Measurements from ENCODE around the gene TXNIP. TPM values are rescaled to one million over a fixed set of nuclear protein-coding genes. Genes with fewer than 3 reads are reported as not detected.

Gene TXNIP
- total RNA-seq, 1 donor from 2014 or later: 446 TPM

DNA sequence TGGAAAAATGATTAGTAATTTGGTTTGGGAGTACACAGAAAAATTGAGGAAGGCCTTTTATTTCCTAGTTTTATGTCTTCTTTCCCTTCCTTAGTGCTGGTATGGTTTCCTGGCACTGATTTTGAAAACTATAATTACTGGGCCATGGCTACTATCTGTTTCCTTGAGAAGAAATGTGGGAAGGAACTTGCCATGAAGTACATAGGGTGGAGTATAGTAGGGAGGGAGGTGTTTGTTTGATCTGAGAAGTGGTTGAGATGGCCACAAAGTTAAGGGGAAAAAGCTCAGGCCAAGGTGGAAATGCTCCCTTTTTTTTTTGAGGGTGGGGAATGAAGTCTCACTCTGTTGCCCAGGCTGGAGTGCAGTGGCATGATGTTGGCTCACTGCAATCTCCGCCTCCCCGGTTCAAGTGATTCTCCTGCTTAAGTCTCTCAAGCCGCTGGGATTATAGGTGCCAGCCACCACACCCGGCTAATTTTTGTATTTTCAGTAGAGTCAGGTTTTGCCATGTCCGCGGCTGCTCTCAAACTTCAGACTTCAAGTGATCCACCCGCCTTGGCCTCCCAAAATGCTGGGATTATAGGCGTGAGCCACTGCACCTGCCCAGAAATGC is 13.9 kb upstream of the TXNIP start:
- no peak for DNase-seq (ENCODE audit: low spot score)

DNA sequence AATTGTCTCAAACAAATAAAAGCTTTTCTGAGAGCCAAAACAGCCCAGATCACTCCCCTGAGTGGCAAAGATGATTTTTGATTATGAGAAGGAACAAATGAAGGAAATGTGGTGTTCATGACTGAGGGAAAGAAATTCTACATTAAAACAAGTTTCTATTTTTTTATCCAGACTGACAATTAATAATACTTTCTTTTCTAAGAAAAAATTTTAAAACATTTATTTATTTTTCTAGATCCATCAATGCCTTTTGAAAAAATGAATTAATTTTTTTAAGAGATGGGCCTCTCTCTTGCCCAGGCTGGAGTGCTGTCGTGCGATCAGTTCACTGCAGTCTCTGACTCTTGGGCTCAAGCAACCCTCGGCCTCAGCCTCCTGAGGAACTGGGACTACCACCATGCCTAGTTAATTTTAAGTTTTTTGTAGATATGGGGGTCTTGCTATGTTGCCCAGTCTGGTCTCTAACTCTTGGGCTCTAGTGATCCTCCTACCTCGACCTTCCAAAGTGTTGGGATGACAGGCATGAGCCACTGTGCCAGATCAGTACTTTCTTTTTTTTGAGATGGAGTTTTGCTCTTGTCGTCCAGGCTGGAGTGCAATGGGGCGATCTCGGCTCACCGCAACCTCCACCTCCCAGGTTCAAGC is 11.2 kb upstream of the TXNIP start:
- DNase-seq (ENCODE audit: low spot score): no peak

DNA sequence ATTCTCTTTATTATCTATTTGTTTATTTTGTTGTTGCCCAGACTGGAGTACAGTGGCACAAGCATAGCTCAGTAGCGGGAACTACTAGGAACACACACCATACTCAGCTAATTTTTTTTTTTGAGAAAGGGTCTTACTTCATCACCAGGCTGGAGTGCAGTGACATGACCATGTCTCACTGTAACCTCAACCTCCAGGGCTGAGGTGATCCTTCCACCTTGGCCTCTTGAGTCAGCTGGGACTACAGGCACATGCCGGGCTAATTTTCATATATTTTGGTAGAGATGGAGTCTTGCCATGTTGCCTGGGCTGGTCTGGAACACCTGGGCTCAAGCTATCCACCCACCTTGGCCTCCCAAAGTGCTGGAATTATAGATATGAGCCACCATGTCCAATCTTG is 5.3 kb upstream of the TXNIP start:
- no peak for DNase-seq (ENCODE audit: low spot score)

DNA sequence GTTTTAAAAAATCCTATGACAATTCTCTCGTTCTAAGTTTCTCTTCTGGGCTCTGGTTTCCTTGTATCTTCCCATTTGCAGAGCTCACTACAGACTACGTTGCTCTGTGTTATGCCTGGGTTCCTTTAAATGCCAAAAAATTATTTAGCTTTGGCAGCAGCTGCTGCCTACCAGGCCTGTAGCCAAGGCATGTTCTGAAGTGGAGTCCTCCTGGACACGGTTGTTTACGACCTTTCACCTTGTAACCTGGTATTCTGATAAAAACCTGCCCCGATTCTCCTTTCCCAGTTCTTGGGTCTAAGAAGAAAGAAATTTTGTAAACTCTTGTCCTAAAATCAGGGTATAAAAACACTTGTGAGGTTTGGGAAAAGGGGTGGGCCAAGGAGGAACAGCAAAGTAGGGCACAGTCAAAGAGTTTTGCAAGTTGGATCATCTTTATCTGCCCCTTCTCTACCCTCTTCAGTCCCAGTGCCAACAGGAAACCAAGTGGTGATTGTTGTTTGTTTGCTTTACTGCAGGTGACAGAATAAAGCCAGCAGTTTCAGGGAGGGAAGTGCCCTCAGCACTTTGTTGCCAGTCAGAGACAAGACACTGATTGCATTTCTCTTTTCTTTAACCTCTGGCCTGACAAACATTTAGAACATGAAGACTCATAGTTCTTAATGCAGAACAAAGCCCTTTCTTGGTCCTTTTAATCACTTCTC is 3.1 kb upstream of the TXNIP start:
- no peak for DNase-seq (ENCODE audit: low spot score)

DNA sequence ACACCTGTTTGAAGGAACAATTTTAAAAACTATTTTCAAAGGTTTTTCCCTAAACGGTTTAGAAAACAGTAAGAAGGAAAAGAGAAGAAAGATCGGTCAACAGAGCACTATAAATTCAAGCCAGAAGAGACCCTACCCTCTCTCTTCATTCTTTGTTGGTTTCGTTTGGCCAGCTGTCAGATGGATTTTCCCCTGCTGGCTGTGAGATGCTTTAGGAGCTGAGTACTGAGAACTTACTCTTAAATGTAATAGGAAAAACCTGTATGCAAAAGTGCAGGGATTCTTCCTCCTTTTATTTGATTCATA is 1.3 kb upstream of the TXNIP start:
- DNase-seq (ENCODE audit: low spot score): no peak

DNA sequence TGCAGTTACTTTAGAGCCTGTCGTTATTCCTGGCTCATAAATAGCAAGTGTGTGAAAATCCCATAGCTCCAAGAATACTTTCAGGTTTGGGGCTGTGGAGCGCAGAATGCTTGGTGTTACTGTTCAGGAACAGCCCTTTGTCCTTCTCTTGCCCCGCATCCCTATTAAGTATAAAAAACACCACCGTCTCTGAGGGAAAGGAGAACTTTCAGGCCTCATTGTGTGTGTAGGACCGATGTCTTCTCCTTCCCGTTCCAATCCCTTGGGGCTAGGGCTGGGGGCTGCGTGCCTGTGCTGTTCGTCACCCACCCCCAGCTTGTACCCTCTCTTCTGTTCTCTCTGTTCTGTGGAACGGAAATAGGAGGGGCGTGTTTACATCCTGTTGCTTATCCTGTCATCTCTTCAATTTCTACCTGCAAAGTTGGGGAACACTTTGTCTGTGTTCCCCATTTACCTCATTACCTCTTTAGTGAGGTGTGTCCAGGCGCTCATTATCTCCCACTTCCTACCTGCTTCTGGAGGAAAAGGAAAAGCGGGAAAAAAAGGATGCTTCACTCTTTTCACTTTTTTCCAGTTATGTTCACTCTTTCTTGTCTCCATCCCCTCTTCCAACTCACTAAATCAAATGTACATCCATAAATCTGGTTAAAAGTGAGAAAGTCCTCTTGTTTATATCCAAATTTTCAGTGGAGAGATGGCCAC is 788 bp upstream of the TXNIP start:
- DNase-seq (ENCODE audit: low spot score): no peak

DNA sequence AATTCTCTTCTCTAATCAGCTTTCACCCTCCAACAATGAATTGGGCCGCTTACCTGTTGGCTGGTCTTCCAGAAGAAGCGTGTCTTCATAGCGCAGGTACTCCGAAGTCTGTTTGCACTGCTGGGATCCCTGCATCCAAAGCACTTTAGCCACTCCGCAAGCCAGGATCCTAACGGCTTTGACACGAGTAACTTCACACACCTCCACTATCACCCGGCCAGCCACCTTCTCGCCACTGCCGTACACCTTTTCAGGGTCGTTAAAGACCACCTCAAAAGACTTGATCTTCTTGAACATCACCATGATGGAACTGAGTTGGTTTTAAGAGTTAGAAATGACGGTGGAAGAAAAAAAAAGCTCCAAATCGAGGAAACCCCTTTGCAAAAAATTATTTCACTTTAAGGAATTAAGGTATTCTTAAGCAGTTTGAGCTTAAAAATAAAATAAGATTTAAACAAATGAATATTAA is 381 bp downstream of the TXNIP start:
- DNase-seq (ENCODE audit: low spot score): no peak

DNA sequence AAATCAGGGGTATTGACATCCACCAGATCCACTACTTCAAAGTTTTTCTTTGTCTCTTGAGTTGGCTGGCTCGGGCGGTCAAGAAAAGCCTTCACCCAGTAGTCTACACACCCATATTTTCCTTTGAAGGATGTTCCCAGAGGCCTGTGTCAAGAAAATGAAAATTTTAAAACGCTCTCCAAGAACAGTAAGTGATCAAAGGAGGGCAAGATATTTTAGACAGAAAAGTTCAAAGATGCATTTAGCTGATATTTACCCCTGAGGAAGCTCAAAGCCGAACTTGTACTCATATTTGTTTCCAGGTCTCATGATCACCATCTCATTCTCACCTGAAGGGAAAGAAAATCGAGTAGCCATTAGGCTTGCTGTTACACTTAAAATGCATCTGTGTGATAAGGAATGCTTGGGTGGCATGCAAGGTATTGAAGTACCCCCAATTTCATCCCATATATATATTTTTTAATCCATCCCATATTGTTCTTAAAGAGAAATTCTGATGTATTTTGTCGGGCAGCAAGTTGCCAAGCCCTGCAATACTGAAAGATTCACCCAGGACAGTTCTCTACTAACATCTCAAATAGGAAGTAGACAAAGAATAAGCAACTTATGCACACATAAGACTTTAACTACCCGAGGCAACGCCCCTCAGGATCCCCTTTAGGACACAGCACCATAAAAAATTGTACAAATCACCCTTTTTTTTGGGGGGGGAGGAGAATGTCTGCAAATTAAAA is 1.1 kb downstream of the TXNIP start:
- DNase-seq (ENCODE audit: low spot score): no peak

DNA sequence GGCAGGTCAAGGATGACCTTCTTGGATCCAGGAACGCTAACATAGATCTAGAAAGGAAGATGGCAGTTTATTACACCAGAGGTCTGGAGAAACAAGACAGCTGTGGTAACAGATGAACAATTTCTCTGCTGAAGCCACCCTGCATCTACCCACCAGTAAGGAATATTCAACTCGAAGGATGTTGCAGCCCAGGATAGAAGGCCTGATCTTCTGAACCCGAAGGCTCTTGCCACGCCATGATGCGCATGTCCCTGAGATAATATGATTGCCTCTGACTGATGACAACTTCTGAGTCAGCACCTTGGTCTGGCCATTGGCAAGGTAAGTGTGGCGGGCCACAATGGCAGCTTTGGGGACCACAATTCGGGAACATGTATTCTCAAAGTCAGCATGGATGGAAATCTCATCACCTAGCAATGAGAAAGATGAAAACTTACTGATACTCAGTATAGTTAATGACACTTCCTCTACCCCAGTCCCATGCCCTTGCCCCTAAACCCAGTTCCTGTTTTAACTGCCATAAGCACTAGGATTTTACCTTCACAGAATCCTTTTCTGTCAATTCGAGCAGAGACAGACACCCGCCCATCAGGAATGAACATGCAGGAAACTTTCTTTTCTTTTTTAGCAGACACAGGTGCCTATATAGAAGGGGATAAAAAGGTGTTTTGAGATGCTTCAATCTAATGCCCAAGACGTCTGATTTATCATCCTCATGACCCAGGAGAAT is 1.8 kb downstream of the TXNIP start:
- DNase-seq (ENCODE audit: low spot score): no peak

DNA sequence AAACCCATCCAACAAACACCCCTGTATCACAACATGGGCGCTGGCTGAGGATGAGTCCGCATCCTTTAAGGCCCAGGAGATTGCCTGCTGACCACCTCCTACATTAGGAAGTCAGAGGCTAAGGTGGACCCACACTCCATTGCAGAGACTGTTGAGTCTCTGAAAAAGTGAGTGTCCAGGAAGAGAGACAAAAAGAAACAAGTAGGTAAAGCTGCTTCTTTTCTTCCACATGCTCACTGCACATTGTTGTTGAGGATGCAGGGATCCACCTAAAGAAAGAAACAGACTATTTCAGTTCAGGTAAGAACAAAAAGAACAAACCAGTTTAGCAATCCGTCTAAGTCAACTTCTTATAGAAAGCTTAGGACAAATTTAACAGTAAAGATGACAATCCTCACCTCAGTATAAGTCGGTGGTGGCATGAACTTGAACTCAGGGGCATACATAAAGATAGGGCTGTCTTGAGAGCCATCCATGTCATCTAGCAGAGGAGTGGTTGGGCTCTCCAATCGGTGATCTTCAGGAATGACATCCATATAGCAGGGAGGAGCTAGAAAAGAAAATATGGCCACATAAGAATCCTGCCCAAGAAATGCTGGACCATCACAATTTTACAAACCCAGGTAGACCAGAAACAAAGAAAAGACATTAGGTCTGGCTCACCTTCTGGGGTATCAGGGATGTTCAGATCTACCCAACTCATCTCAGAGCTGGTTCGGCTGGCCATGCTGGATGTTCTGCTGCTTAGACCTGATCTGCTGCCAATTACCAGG is 2.6 kb downstream of the TXNIP start:
- no peak for DNase-seq (ENCODE audit: low spot score)

DNA sequence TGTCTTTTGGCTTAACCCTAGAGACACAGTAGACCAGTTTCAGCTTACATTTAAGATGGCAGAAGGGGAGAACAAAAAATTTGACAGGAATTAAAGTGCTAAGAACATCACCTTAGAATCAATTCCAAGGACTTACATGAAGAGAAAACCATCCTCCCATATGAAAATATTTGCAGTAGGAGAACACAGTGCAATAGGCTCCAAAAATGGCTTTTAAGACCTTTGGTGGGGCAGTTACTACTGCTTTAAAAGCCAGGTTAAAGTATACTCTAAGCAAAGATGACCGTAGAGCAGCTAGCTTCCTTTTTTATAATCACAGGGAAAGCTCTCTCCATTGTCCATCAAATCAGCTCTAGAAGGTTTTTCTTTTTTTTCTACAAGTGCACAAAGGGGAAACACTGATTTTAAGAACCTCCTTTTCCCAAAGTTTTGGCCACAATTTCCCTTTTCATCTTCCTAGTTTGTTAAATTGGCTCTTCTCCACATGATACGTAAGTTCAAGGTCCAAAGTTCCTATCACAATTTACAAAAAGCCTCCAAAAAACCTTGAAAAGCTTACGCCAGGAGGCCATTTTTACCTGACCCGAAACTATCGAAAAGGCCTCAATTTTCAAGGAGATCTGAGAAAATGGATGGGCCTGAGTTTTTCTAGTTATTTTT is 3.3 kb downstream of the TXNIP start:
- DNase-seq (ENCODE audit: low spot score): no peak

DNA sequence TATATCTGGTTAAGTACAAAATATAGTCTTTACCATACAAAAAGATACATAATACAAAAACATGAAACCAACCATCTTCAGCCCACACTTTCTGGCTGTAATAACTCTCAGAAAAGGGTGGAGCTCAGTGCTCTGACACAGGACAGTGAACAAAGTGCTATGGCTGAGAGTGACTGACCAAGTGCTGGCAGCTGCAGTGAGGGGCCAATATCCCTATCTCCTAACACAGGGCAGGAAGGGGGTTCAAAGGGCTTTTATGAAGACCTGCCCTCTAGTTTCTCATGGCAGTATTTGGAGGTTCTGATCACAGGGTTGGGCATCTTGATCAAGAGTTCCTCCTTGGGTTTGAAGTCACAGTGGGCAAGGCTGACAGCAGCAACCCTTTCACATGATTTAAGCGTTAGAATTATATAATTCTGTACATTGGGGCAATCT is 3.9 kb downstream of the TXNIP start:
- DNase-seq (ENCODE audit: low spot score): no peak

DNA sequence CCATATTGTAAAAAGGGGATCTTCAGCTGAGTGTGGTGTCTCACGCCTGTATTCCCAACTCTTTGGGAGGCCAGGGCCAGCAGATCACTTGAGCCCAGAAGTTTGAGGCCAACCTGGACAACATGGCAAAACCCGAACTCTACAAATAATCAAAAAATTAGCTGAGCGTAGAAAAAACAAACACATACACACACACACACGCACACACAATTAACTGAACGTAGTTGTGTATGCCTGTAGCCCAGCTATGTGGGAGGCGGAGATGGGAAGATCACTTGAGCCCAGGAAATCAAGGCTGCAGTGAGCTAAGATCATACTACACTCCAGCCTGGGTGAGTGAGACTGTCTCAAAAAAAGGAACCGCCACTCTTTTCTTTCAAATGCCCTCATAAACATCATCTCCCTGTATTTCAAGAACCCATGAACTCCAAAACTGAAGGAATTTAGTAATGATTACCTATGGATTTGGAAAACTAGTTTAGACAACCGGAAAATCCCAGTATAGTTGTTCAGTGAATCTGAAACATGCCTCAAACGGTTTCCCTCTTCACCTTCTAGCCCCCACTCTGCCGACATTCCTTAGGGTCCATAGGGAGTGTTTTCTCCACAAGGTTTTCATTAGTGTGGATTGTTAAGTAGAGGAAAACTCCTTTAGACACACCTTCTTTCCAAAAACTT is 4.5 kb downstream of the TXNIP start:
- no peak for DNase-seq (ENCODE audit: low spot score)

DNA sequence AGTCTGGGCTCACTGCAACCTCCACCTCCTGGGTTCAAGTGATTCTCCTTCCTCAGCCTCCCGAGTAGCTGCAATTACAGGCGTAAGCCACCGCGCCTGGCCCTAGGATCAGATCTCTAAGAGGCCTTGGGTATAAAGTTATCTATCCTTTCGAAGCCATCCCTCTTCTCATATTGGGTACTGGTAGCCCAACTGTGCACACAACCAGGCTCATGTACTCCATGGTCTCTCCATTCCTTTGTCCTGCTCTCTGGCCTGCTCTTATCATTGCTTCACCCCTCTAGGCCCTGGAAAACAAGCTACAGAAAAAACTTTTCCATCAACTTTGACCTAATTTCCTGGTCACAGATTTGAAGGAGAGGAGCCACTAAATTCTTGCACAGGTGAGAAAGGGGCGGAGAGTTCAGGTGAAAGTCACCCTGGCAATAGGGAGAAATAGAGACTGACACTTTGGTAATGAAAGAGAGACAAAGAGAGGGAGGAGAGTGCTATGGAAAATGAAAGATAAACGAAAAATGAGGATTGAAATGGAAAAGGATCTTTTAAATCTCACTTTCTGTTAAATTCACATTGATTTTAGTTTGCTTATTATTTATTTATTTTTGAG is 6.0 kb downstream of the TXNIP start:
- no peak for DNase-seq (ENCODE audit: low spot score)

DNA sequence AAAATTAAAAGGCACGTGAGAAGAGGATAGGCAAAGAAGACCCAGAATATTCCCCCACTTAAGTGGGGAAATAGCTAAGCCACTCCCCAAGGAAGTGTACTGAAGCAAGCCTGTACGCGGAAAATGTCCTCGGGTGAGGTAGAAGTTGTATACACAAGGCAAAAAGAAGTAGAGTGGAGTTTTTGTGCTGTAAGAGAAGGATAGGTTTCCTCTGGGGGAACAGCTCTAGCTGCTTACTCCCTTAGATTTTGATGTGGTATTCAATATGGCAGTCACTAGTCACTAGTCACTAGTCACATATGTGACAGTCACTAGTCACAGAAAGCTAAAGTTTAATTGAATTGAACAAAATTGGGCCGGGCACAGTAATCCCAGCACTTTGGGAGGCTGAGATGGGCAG is 7.6 kb downstream of the TXNIP start:
- DNase-seq (ENCODE audit: low spot score): no peak

DNA sequence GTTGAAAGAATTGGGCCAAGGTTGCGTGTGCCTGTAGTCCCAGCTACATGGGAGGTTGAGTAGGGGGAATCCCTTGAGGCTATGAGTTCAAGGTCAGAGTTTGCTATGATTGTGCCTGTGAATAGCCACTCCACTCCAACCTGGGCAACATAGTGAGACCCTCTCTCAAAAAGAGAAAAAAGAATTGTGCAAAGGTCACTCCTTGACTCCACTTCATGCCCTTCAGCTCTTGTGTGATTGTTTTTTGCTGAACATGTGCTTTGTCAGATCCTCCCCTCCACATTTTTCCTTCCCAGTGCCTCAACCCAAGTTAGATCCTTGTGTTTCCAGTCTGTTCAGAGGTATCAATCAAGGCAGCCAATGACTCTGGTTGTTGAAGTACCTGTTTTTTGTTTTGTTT is 8.5 kb downstream of the TXNIP start:
- no peak for DNase-seq (ENCODE audit: low spot score)

DNA sequence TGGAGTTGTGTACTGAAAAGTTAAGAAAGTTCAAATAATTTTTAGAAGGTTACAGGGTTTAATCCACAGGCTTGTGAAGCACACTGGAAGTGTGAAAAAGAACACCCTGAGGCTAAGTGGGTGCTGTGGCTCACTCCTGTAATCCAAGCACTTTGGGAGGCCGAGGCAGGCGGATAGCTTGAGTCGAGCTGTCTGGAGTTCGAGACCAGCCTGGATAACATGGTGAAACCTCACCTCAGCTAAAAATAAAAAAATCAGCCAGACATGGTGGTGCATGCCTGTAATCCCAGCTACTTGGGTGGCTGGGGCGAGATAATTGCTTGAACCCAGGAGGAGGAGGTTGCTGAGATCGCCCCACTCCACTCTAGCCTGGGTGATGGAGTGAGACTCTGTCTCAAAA is 9.8 kb downstream of the TXNIP start:
- DNase-seq (ENCODE audit: low spot score): no peak

DNA sequence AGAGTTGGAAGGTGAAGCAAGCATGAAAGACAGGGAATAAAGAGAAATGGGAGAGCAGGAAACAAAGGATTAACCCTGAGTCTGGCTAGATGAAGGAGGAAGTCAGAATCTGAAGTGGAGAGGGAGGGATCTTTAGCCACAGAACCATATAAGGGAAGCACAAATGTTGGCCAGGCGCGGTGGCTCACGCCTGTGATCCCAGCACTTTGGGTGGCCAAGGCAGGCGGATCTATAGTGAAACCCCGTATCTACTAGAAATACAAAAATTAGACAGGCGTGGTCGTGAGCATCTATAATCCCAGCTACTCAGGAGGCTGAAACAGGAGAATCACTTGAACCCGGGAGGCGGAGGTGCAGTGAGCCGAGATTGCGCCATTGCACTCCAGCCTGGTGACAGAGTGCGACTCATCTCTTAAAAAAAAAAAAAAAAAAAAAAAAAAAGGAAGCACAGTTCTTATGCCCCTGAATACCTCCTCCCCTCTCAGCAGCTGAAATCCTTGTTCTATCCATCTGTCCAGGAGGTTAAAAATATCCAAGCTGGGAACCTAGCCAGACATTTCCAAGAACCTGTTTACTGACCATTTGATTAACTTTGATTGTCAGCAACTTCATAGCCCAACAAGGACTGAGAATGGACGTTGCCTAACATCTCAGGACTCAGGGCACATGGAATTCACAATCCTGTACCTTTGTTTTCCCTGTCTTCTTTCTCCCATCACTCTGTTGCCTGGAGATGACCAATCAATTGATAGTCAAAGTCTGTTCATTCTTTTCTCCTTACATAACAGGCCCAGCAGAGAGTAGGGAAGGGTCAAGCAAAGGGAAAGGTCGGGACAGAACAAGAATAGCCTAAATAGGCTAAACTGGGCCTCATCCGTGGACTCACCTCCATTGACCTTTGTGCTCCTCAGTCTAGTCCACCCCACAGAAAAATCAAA is 10.6 kb downstream of the TXNIP start:
- no peak for DNase-seq (ENCODE audit: low spot score)

All from mucosa of gallbladder (tissue), 1 donor.